ENCODE results near the gene ENGASE. TPM values are rescaled to one million over a fixed set of nuclear protein-coding genes. Genes with fewer than 3 reads are reported as not detected.

ENGASE gene
- total RNA-seq, 4 donors from 2014 or later, result 16.6 to 54.5 (median 26.3) TPM

GRCh38 chr17:79038545-79039135, 36.0 kb upstream of the ENGASE start:
- intact Hi-C loops (cut with DNase I; ENCODE audit: low total_unique reads), result no loop called here
- DNase-seq (ENCODE audit: low spot score in 2 of 2), result peak; percentile 66 to 92
- no peak overlapping the region for H3K4me3 ChIP-seq (ENCODE audit: low read depth, poor library complexity, severe bottlenecking)
- TF ChIP-seq CTCF (IDR thresholded peaks at IDR 0.05) (no peak), POLR2A (IDR thresholded peaks at IDR 0.05) (no peak)
- 22 to 31% methylated on average over 8 of the region's 8 CpGs for WGBS, 2 donors

GRCh38 chr17:79039171-79039570, 35.5 kb upstream of the ENGASE start:
- intact Hi-C loops (cut with DNase I; ENCODE audit: low total_unique reads), result no loop called here
- H3K4me3 ChIP-seq (ENCODE audit: low read depth, poor library complexity, severe bottlenecking), result no peak overlapping the region
- DNase-seq (ENCODE audit: low spot score in 2 of 2), result peak in 1 of 2 donors; percentile 77
- 80 to 92% methylated on average over 8 of the region's 8 CpGs for WGBS, 2 donors
- TF ChIP-seq POLR2A (IDR thresholded peaks at IDR 0.05) (no peak), CTCF (IDR thresholded peaks at IDR 0.05) (no peak)

DNA sequence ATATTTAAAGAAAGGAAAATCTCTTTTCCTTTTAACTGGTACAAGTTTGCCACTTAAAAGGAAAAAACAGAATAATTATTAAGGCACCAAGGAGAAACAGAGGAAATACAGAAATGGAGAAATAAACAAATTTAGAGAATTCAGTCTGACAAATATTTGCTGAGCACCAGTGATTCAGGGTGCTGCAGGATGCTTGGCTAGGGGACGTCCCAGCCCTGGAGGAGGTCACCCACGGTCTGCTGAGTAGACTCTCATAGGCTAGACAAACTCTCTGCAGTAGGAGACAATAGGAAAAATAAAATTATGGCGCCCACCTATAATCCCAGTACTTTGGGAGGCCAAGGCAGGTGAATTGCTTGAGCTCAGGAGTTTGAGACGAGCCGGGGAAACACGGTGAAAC, 34.7 kb upstream of the ENGASE start:
- DNase-seq (ENCODE audit: low spot score in 2 of 2), result peak in 1 of 2 donors; percentile 23

GRCh38 chr17:79041041-79041570, 33.5 kb upstream of the ENGASE start:
- H3K4me3 ChIP-seq (ENCODE audit: low read depth, poor library complexity, severe bottlenecking), result no peak overlapping the region
- TF ChIP-seq POLR2A (IDR thresholded peaks at IDR 0.05), result no peak
- WGBS, 2 donors, result 89 to 92% methylated on average over 13 of the region's 13 CpGs
- DNase-seq (ENCODE audit: low spot score in 2 of 2), result no peak
- intact Hi-C loops (cut with DNase I; ENCODE audit: low total_unique reads), result loop anchor here (5.0 kb wide), 1 partner anchor 49 kb away; no protein-coding TSS in a partner anchor

More for the DNA sequence above, 34.7 kb upstream of the ENGASE start:
- no peak overlapping the region for H3K4me3 ChIP-seq (ENCODE audit: low read depth, poor library complexity, severe bottlenecking)
- no peak for TF ChIP-seq CTCF (IDR thresholded peaks at IDR 0.05)
- TF ChIP-seq POLR2A (IDR thresholded peaks at IDR 0.05), result no peak
- intact Hi-C loops (cut with DNase I; ENCODE audit: low total_unique reads), result loop anchor here (5.0 kb wide), 1 partner anchor 48 kb away; no protein-coding TSS in a partner anchor
- WGBS, 2 donors, result 87 to 95% methylated on average over 6 of the region's 6 CpGs

DNA sequence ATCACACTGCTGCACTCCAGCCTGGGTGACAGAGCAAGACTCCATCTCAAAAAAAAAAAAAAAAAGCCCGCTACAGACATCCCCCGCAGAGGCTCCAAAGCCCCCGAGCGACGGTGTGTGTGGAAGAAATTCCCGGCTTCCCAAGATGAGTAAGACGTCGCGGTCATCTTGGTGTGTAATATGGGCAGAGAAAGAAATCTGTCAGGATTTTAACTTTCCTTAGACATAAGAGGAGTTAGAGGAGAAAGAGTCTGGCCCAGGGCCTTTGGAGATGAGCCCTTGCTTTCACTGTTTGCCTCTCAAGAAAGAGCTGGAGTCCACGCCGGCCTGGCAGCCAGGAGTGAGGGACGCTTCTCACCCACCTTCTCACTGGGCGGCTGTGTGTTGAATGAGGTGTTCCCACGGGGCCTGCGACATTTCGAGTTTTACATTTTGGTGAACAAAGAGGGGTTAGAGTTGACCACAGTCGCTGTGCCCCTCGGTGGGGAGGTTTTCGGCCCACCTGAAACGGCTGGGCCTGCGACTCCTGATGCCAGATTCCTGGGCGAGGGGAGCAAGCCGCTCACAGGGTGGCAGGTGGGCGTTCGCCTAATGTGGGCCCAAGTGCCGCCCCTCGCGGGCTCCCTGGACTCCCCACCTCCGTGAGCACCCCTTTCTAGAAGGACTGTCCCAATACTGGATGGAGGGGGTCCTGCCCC, 32.8 kb upstream of the ENGASE start:
- no peak for DNase-seq (ENCODE audit: low spot score in 2 of 2)
- 85% methylated on average over 29 of the region's 29 CpGs for WGBS, 2 donors

More for the DNA sequence above, 32.8 kb upstream of the ENGASE start:
- intact Hi-C loops (cut with DNase I; ENCODE audit: low total_unique reads), result loop anchor here (5.0 kb wide), 1 partner anchor 50 kb away; no protein-coding TSS in a partner anchor
- H3K4me3 ChIP-seq (ENCODE audit: low read depth, poor library complexity, severe bottlenecking), result no peak overlapping the region
- TF ChIP-seq CTCF (IDR thresholded peaks at IDR 0.05), result no peak
- no peak for TF ChIP-seq POLR2A (IDR thresholded peaks at IDR 0.05)

All from lower leg skin (tissue), 4 donors.